ENCODE data around the gene GGNBP2. TPM values are rescaled to one million over a fixed set of nuclear protein-coding genes. Genes with fewer than 3 reads are reported as not detected.

GGNBP2 gene
- total and polyA plus RNA-seq, 9 donors, result 45.1 to 92.1 (median 66.2) TPM

GRCh38 chr17:36617773-36618172 lies 73.1 kb downstream of the GGNBP2 start:
- no peak for DNase-seq
- H3K36me3 ChIP-seq, result no peaks in the 10 kb centered on the region
- TF ChIP-seq EP300 (IDR thresholded peaks at IDR 0.05) (no peak), CTCF (IDR thresholded peaks at IDR 0.05) (no peak), POLR2A (IDR thresholded peaks at IDR 0.05) (no peak)
- no peaks in the 10 kb centered on the region for H3K27me3 ChIP-seq
- intact Hi-C loops (cut with DNase I), result loop anchor here in 1 of 4 donors (10.0 kb wide), 1 partner anchor 757 kb away; the partner anchor contains the start of gene C17orf78
- 77 to 90% (median 88%) methylated on average over 7 of the region's 7 CpGs for WGBS, 3 donors
- H3K27ac ChIP-seq, result no peak overlapping the region
- H3K4me3 ChIP-seq, result no peak overlapping the region
- no peaks in the 10 kb centered on the region for H3K9me3 ChIP-seq
- no peaks in the 10 kb centered on the region for H3K4me1 ChIP-seq (ENCODE audit: insufficient read depth)

DNA sequence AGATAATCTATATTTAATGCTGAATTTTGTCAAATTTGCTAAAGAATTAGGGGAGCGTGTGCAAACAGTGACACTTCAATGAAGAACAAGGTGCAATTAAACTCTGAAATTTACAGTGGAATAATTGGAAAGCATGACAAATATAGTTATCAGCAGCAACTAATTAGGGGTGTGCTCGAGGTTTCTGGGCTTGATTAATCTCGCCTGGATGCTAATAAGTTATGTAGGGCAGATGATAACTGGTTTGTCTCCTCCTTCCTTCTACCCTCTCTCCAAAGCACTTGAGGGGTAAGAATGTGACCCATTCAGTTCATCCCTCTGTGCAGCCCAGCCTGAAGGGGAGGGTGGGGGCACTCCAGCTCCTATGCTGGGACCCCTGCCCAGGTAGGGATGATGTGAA lies 78.6 kb downstream of the GGNBP2 start:
- Histone ChIP-seq H3K36me3 (no peaks in the 10 kb centered on the region), H3K4me3 (no peak overlapping the region), H3K27ac (no peak overlapping the region), H3K9me3 (no peaks in the 10 kb centered on the region), H3K27me3 (no peaks in the 10 kb centered on the region), H3K4me1 (ENCODE audit: insufficient read depth) (no peaks in the 10 kb centered on the region)
- 46 to 74% (median 71%) methylated on average over 3 of the region's 3 CpGs for WGBS, 3 donors
- intact Hi-C loops (cut with DNase I), result loop anchor here in 2 of 4 donors (10.0 kb wide), 2 partner anchors 612 to 622 kb away; no protein-coding TSS in a partner anchor
- TF ChIP-seq EP300 (IDR thresholded peaks at IDR 0.05) (no peak), POLR2A (IDR thresholded peaks at IDR 0.05) (no peak), CTCF (IDR thresholded peaks at IDR 0.05) (no peak)
- DNase-seq, result no peak

- H3K4me1 ChIP-seq (ENCODE audit: insufficient read depth), result no peaks in the 10 kb centered on the region
- no peak for TF ChIP-seq EP300 (IDR thresholded peaks at IDR 0.05)
- no peak for TF ChIP-seq CTCF (IDR thresholded peaks at IDR 0.05)
- WGBS, 3 donors, result 78 to 88% (median 83%) methylated on average over 7 of the region's 7 CpGs
- no peaks in the 10 kb centered on the region for H3K9me3 ChIP-seq
- no peak for DNase-seq
- H3K27me3 ChIP-seq, result no peaks in the 10 kb centered on the region
- intact Hi-C loops (cut with DNase I), result loop anchor here in 2 of 4 donors (5.0 to 10.0 kb wide), 3 partner anchors 422 to 620 kb away; no protein-coding TSS in a partner anchor
- H3K27ac ChIP-seq, result no peak overlapping the region
- H3K4me3 ChIP-seq, result no peak overlapping the region
- H3K36me3 ChIP-seq, result no peaks in the 10 kb centered on the region
Measured at GRCh38 chr17:36625188-36625587, 80.5 kb downstream of the GGNBP2 start.

DNA sequence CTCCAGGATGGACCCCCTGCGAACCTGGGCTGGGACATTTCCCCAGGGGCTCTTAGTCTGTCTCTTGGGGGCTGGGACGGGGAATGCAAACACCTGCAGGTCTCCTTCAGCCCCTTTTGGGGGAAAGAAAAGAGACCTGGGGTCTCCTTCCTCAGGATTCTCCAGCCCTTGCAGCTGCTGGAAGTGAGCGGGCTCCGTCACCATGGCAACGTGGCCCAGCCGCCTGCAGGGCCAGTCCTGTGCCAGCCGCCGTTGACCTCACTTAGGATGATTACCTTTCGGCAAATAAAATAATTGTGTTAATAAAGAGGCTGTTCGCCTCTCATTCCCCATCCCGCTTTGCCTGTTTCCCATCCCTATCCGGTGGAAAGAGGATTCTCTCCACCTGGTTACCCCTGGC lies 82.4 kb downstream of the GGNBP2 start:
- Histone ChIP-seq H3K9me3 (no peaks in the 10 kb centered on the region), H3K4me3 (no peak overlapping the region), H3K4me1 (ENCODE audit: insufficient read depth) (no peaks in the 10 kb centered on the region), H3K27me3 (no peaks in the 10 kb centered on the region), H3K36me3 (no peaks in the 10 kb centered on the region), H3K27ac (no peak overlapping the region)
- WGBS, 3 donors, result 69 to 76% (median 74%) methylated on average over 12 of the region's 12 CpGs
- intact Hi-C loops (cut with DNase I), result loop anchor here in 2 of 4 donors (5.0 to 10.0 kb wide), 3 partner anchors 420 to 618 kb away; no protein-coding TSS in a partner anchor
- TF ChIP-seq POLR2A (IDR thresholded peaks at IDR 0.05), result no peak
- no peak for TF ChIP-seq CTCF (IDR thresholded peaks at IDR 0.05)
- TF ChIP-seq EP300 (IDR thresholded peaks at IDR 0.05), result no peak
- no peak for DNase-seq
